ENCODE results near the gene CLCN3. TPM values are rescaled to one million over a fixed set of nuclear protein-coding genes. Genes with fewer than 3 reads are reported as not detected.

Gene CLCN3
- total RNA-seq, 5 donors from 2014 or later (not counting 1 experiment from before 2014, with no cell fraction given): 17.3 to 33.7 (median 30.8) TPM

Other genes with a start within 250 kb of the CLCN3 start
- gene NEK1, start 8.0 kb upstream of the CLCN3 start, total RNA-seq: 10 to 100 TPM; 13.4 to 21.9 (median 19.5) TPM
- gene HPF1, start 137.4 kb downstream of the CLCN3 start, total RNA-seq: 10 to 100 TPM in 4 of 5 donors, 1 to 10 TPM in 1; 6.5 to 14.0 (median 13.0) TPM

Measured in T-cell (primary cell).